ENCODE measurements around the gene ANTXR1. TPM values are rescaled to one million over a fixed set of nuclear protein-coding genes. Genes with fewer than 3 reads are reported as not detected.

ANTXR1 gene
- total and polyA plus RNA-seq, 2 experiments from 2014 or later, result 24.0 to 36.0 TPM

GRCh38 chr2:69007169-69007568 lies 5.8 kb upstream of the ANTXR1 start:
- H3K9me3 ChIP-seq (ENCODE audit: low read depth), result no peaks in the 10 kb centered on the region

GRCh38 chr2:69007603-69008002 lies 5.4 kb upstream of the ANTXR1 start:
- H3K36me3 ChIP-seq, result no peaks in the 10 kb centered on the region
- no peak for TF ChIP-seq CTCF (IDR thresholded peaks at IDR 0.05; ENCODE audit: low read depth, low read length)
- no peak overlapping the region for H3K4me3 ChIP-seq
- H3K27me3 ChIP-seq, result peaks cover 5% of the 10 kb centered on the region
- H3K9me3 ChIP-seq (ENCODE audit: low read depth), result no peaks in the 10 kb centered on the region
- H3K27ac ChIP-seq, result no peak overlapping the region
- no peaks in the 10 kb centered on the region for H3K4me1 ChIP-seq (ENCODE audit: low read depth)
- DNase-seq (ENCODE audit: low read depth in 1 of 2, low spot score in 1 of 2), result no peak

More at GRCh38 chr2:69007169-69007568, 5.8 kb upstream of the ANTXR1 start:
- peaks cover 5% of the 10 kb centered on the region for H3K27me3 ChIP-seq
- no peak for TF ChIP-seq CTCF (IDR thresholded peaks at IDR 0.05; ENCODE audit: low read depth, low read length)
- DNase-seq (ENCODE audit: low read depth in 1 of 2, low spot score in 1 of 2), result no peak
- H3K36me3 ChIP-seq, result no peaks in the 10 kb centered on the region
- H3K4me1 ChIP-seq (ENCODE audit: low read depth), result no peaks in the 10 kb centered on the region
- H3K4me3 ChIP-seq, result no peak overlapping the region
- no peak overlapping the region for H3K27ac ChIP-seq

- H3K9me3 ChIP-seq (ENCODE audit: low read depth), result no peaks in the 10 kb centered on the region
- no peak for DNase-seq (ENCODE audit: low read depth in 1 of 2, low spot score in 1 of 2)
- peaks cover 5% of the 10 kb centered on the region for H3K27me3 ChIP-seq
- no peak for TF ChIP-seq CTCF (IDR thresholded peaks at IDR 0.05; ENCODE audit: low read depth, low read length)
- H3K4me3 ChIP-seq, result no peak overlapping the region
- no peaks in the 10 kb centered on the region for H3K36me3 ChIP-seq
- H3K4me1 ChIP-seq (ENCODE audit: low read depth), result peaks cover 14% of the 10 kb centered on the region
- no peak overlapping the region for H3K27ac ChIP-seq
These were observed 2.4 kb upstream of the ANTXR1 start for GRCh38 chr2:69010437-69011194.

- peaks cover 14% of the 10 kb centered on the region for H3K4me1 ChIP-seq (ENCODE audit: low read depth)
- H3K36me3 ChIP-seq, result no peaks in the 10 kb centered on the region
- H3K9me3 ChIP-seq (ENCODE audit: low read depth), result no peaks in the 10 kb centered on the region
- no peak overlapping the region for H3K4me3 ChIP-seq
- H3K27me3 ChIP-seq, result peaks cover under 1% of the 10 kb centered on the region
- DNase-seq (ENCODE audit: low read depth in 1 of 2, low spot score in 1 of 2), result peak in 1 of 2 donors; percentile 35
- no peak overlapping the region for H3K27ac ChIP-seq
- no peak for TF ChIP-seq CTCF (IDR thresholded peaks at IDR 0.05; ENCODE audit: low read depth, low read length)
These were observed 1.3 kb upstream of the ANTXR1 start for GRCh38 chr2:69011611-69012157.

- Histone ChIP-seq H3K4me1 (ENCODE audit: low read depth) (peaks cover 22% of the 10 kb centered on the region), H3K27me3 (no peaks in the 10 kb centered on the region), H3K9me3 (ENCODE audit: low read depth) (no peaks in the 10 kb centered on the region), H3K36me3 (no peaks in the 10 kb centered on the region), H3K4me3 (peak overlapping the region; percentile 96), H3K27ac (no peak overlapping the region)
- DNase-seq (ENCODE audit: low read depth in 1 of 2, low spot score in 1 of 2), result peak; percentile 75 to 83
- peak; percentile 82 for TF ChIP-seq CTCF (IDR thresholded peaks at IDR 0.05; ENCODE audit: low read depth, low read length)
These were observed 453 bp upstream of the ANTXR1 start for GRCh38 chr2:69012310-69013141.
